CD14-positive monocyte (primary cell): Measurements from ENCODE around the gene ZRANB3. TPM values are rescaled to one million over a fixed set of nuclear protein-coding genes. Genes with fewer than 3 reads are reported as not detected.
"Not testable (repeated sequence)": the region's sequence is repeated elsewhere in the genome, so short reads cannot be mapped to it uniquely, and the experiment has no call there.

Experiments
- DNase-seq, 3 donors: peaks; one replicate each; pipeline ENCODE4 v3.0.0-alpha.2; 2011 to 2022
- H2AFZ ChIP-seq: 2 replicates; pipeline ENCODE4 v1.6.0; 2012; ENCODE audit warnings: mild to moderate bottlenecking, low read depth, low read length, inconsistent platforms; ENCODE audit not compliant: insufficient read depth, poor library complexity, severe bottlenecking
- H3K27ac ChIP-seq, 2 donors: 1 replicate in 1 of 2; 2 replicates in 1 of 2; pipeline ENCODE4 v1.5.1; 2012 to 2013; ENCODE audit warnings: low read length in 2 of 2, control low read depth in 1 of 2, inconsistent platforms in 1 of 2, low read depth in 1 of 2, mild to moderate bottlenecking in 1 of 2
- H3K27me3 ChIP-seq, 2 donors: one replicate each; pipeline versions ENCODE4 v1.6.0 to v1.6.1; 2011 to 2013; ENCODE audit warnings: low read length in 2 of 2; ENCODE audit not compliant: control insufficient read depth in 2 of 2, insufficient read depth in 2 of 2
- H3K36me3 ChIP-seq, 2 donors: replicated peaks in 1 of 2; 1 replicate in 1 of 2; 2 replicates in 1 of 2; pipeline versions ENCODE4 v1.5.1 to v1.6.1; 2012 to 2013; ENCODE audit warnings: low read length in 2 of 2, control low read depth in 1 of 2, inconsistent platforms in 1 of 2, mild to moderate bottlenecking in 1 of 2; ENCODE audit not compliant: insufficient read depth in 2 of 2, control insufficient read depth in 1 of 2
- H3K4me1 ChIP-seq, 2 donors: 1 replicate in 1 of 2; 2 replicates in 1 of 2; pipeline versions ENCODE4 v1.5.1 to v1.6.1; 2012 to 2013; ENCODE audit warnings: low read length in 2 of 2, control low read depth in 1 of 2, inconsistent platforms in 1 of 2, mild to moderate bottlenecking in 1 of 2, moderate library complexity in 1 of 2; ENCODE audit not compliant: insufficient read depth in 2 of 2, control insufficient read depth in 1 of 2
- H3K4me2 ChIP-seq: replicated peaks from 2 replicates; pipeline ENCODE3; 2012; ENCODE audit warnings: low read length, moderate library complexity, mild to moderate bottlenecking; ENCODE audit not compliant: poor library complexity, severe bottlenecking; ENCODE audit errors: extremely low read depth
- H3K4me3 ChIP-seq, 3 experiments: fragments of 200-600 bp in 1 of 3; sonication (generic) in 1 of 3; replicated peaks in 1 of 3; 1 replicate in 2 of 3; 2 replicates in 1 of 3; pipeline ENCODE4 v1.5.1; 2011 to 2013; ENCODE audit warnings: low read length in 3 of 3, mild to moderate bottlenecking in 3 of 3, control low read depth in 2 of 3, low read depth in 2 of 3, inconsistent platforms in 1 of 3, moderate library complexity in 1 of 3
- H3K79me2 ChIP-seq: 2 replicates; pipeline ENCODE4 v1.6.0; 2012; ENCODE audit warnings: mild to moderate bottlenecking, control low read depth, inconsistent platforms, low read length, moderate library complexity; ENCODE audit not compliant: insufficient read depth
- H3K9ac ChIP-seq: 2 replicates; pipeline ENCODE4 v1.6.0; 2017; ENCODE audit warnings: low read length, mild to moderate bottlenecking; ENCODE audit not compliant: insufficient read depth, poor library complexity, severe bottlenecking
- H3K9me3 ChIP-seq, 2 donors: replicated peaks in 1 of 2; 1 replicate in 1 of 2; 2 replicates in 1 of 2; pipeline versions ENCODE4 v1.5.1 to v1.6.1; 2012 to 2013; ENCODE audit warnings: low read length in 2 of 2, control low read depth in 1 of 2; ENCODE audit not compliant: control insufficient read depth in 1 of 2, insufficient read depth in 1 of 2
- H4K20me1 ChIP-seq: 2 replicates; pipeline ENCODE4 v1.6.0; 2012; ENCODE audit warnings: mild to moderate bottlenecking, low read length, control low read depth, moderate library complexity; ENCODE audit not compliant: insufficient read depth
- H3K27ac Mint-ChIP-seq, 7 donors: one replicate each; pipeline ENCODE4 v1.8.0; 2020; ENCODE audit warnings: mild to moderate bottlenecking in 7 of 7, mixed read lengths in 7 of 7, moderate library complexity in 6 of 7, inconsistent platforms in 2 of 7
- H3K27me3 Mint-ChIP-seq, 3 donors: one replicate each; pipeline ENCODE4 v1.8.0; 2021 to 2022; ENCODE audit warnings: low read depth in 3 of 3, mild to moderate bottlenecking in 3 of 3, mixed read lengths in 3 of 3, moderate library complexity in 3 of 3, inconsistent platforms in 1 of 3
- H3K36me3 Mint-ChIP-seq, 2 donors: one replicate each; pipeline ENCODE4 v1.8.0; 2020; ENCODE audit warnings: mixed read lengths in 2 of 2, inconsistent platforms in 1 of 2, mild to moderate bottlenecking in 1 of 2
- H3K4me1 Mint-ChIP-seq: one replicate; pipeline ENCODE4 v1.8.0; 2020; ENCODE audit warnings: mild to moderate bottlenecking, mixed read lengths
- H3K4me3 Mint-ChIP-seq, 2 donors: one replicate each; pipeline ENCODE4 v1.8.0; 2020; ENCODE audit warnings: mild to moderate bottlenecking in 2 of 2, mixed read lengths in 2 of 2, moderate library complexity in 1 of 2
- H3K9me3 Mint-ChIP-seq, 7 donors: one replicate each; pipeline ENCODE4 v1.8.0; 2020 to 2022; ENCODE audit warnings: mixed read lengths in 7 of 7, mild to moderate bottlenecking in 6 of 7, moderate library complexity in 6 of 7, inconsistent platforms in 2 of 7
- WGBS: methylation state at CpG from one replicate; pipeline ENCODE4 v1.1.5; 2013; ENCODE audit warnings: missing lambda C conversion rate; ENCODE audit not compliant: insufficient coverage; 5-methylcytosine and 5-hydroxymethylcytosine counted together
- intact Hi-C, 2 donors: fragments of 100-400 bp; cut with micrococcal nuclease; formaldehyde crosslinking; loops; one replicate each; pipeline versions ENCODE4 v1.15.0 to v1.15.1; 2023
- polyA plus RNA-seq, 3 donors: library from polyadenylated mRNA; depleted of rRNA in 1 of 3; unstranded in 2 of 3; stranded (reverse) in 1 of 3; fragments of 300-500 nt in 2 of 3; fragments of >200 nt in 1 of 3; fragmentation: Illumina TruSeq in 2 of 3; gene quantifications; 1 replicate in 2 of 3; 2 replicates in 1 of 3; pipeline ENCODE4 v1.2.3, GENCODE V29; 2012 to 2021
- TF ChIP-seq, protein P1 (sequence below): fragments of 200-600 bp; IDR thresholded peaks from one replicate; pipeline ENCODE4 v1.8.0; 2022; ENCODE audit warnings: antibody characterized with exemption, mild to moderate bottlenecking

ZRANB3 gene
- polyA plus RNA-seq, 3 donors: 0.47 to 3.5 (median 0.64) TPM

DNA sequence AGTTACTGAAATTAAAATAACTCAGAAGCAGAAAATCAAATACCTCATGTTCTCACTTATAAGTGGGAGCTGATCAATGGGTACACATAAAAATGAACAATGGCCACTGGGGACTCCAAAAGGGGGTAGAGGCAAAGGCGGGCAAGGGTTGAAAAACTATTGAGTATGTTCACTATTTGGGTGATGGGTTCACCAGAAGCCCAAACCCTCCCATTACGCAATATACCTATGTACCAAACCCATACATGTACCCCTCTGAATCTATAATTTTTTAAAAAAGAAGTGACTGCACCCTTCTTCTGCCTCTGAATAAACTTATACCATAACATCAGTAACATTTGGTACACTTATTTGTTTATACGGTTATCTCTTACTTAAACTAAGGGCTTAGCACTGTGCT is 119.4 kb downstream of the ZRANB3 start:
- no peak overlapping the region for H3K27ac Mint-ChIP-seq
- Histone ChIP-seq H3K27me3 (no peaks in the 10 kb centered on the region), H3K9ac (no peak overlapping the region), H3K4me3 (no peak overlapping the region), H3K27ac (no peak overlapping the region), H3K4me2 (no peak overlapping the region), H3K79me2 (no peaks in the 10 kb centered on the region), H3K36me3 (no peaks in the 10 kb centered on the region), H4K20me1 (no peaks in the 10 kb centered on the region), H3K9me3 (peaks cover 0 to 3% of the 10 kb centered on the region in 2 donors), H2AFZ (no peak overlapping the region), H3K4me1 (no peaks in the 10 kb centered on the region)
- no peaks in the 10 kb centered on the region for H3K4me1 Mint-ChIP-seq
- TF ChIP-seq, protein P1, sequence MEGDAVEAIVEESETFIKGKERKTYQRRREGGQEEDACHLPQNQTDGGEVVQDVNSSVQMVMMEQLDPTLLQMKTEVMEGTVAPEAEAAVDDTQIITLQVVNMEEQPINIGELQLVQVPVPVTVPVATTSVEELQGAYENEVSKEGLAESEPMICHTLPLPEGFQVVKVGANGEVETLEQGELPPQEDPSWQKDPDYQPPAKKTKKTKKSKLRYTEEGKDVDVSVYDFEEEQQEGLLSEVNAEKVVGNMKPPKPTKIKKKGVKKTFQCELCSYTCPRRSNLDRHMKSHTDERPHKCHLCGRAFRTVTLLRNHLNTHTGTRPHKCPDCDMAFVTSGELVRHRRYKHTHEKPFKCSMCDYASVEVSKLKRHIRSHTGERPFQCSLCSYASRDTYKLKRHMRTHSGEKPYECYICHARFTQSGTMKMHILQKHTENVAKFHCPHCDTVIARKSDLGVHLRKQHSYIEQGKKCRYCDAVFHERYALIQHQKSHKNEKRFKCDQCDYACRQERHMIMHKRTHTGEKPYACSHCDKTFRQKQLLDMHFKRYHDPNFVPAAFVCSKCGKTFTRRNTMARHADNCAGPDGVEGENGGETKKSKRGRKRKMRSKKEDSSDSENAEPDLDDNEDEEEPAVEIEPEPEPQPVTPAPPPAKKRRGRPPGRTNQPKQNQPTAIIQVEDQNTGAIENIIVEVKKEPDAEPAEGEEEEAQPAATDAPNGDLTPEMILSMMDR: no peak
- H3K27me3 Mint-ChIP-seq: no peaks in the 10 kb centered on the region
- DNase-seq: no peak
- WGBS: no CpG with 5 or more reads among the region's 3 CpGs
- no peaks in the 10 kb centered on the region for H3K36me3 Mint-ChIP-seq
- intact Hi-C loops: no loop called here
- H3K4me3 Mint-ChIP-seq: no peak overlapping the region
- H3K9me3 Mint-ChIP-seq: peaks cover 3 to 19% (median 9%) of the 10 kb centered on the region in 7 donors

DNA sequence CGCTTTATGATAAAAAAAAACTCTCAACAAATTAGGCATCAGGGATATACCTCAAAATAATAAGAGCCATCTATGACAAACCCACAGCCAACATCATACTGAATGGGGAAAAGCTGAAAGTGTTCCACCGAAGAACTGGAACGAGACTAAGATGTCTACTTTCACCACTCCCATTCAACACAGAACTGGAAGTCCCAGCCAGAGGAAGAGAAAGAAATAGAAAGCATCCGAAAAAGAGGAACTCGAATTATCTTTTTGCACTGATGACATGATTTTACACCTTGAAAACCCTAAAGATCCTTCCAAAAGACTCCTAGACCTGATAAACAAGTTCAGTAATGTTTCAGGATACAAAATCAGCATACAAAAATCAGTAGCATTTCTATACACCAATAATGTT is 121.6 kb downstream of the ZRANB3 start:
- TF ChIP-seq, protein P1: no peak
- H3K36me3 ChIP-seq: no peaks in the 10 kb centered on the region
- no CpG with 5 or more reads among the region's 5 CpGs for WGBS
- Mint-ChIP-seq H3K27ac (no peak overlapping the region), H3K4me3 (no peak overlapping the region), H3K9me3 (peaks cover 9 to 29% (median 21%) of the 10 kb centered on the region in 7 donors), H3K27me3 (no peaks in the 10 kb centered on the region), H3K36me3 (no peaks in the 10 kb centered on the region), H3K4me1 (no peaks in the 10 kb centered on the region)
- H3K27ac ChIP-seq: no peak overlapping the region
- H3K9ac ChIP-seq: no peak overlapping the region
- H3K79me2 ChIP-seq: no peaks in the 10 kb centered on the region
- no peaks in the 10 kb centered on the region for H3K27me3 ChIP-seq
- H3K4me2 ChIP-seq: no peak overlapping the region
- peaks cover 0 to 3% of the 10 kb centered on the region in 2 donors for H3K9me3 ChIP-seq
- H3K4me3 ChIP-seq: no peak overlapping the region
- no peaks in the 10 kb centered on the region for H3K4me1 ChIP-seq
- DNase-seq: no peak
- H4K20me1 ChIP-seq: no peaks in the 10 kb centered on the region
- intact Hi-C loops: no loop called here
- no peak overlapping the region for H2AFZ ChIP-seq

DNA sequence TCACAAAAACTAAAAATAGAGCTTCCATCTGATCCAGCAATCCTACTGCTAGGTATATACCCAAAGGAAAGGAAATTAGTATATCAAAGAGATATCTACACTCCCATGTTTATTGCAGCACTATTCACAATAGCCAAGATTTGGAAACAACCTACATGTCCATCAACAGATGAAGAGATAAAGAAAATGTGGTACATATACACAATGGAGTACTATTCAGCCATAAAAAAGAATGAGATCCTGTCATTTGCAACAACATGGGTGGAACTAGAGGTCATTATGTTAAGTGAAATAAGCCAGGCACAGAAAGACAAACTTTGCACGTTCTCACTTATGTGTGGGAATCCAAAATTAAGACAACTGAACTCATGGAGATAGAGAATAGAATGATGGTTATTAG is 134.8 kb downstream of the ZRANB3 start:
- H3K27me3 ChIP-seq, H3K27me3 Mint-ChIP-seq, H3K4me3 ChIP-seq, H3K4me3 Mint-ChIP-seq, H3K9ac ChIP-seq, H3K36me3 ChIP-seq, intact Hi-C loops, H3K4me1 ChIP-seq, H3K4me2 ChIP-seq, H3K27ac Mint-ChIP-seq, H3K36me3 Mint-ChIP-seq, H4K20me1 ChIP-seq, H2AFZ ChIP-seq, DNase-seq, H3K9me3 ChIP-seq, H3K4me1 Mint-ChIP-seq, H3K79me2 ChIP-seq, H3K27ac ChIP-seq: not testable (repeated sequence)
- WGBS: 89% methylated on average over 1 of the region's 1 CpG
- peaks cover 2 to 21% (median 7%) of the 10 kb centered on the region in 7 donors for H3K9me3 Mint-ChIP-seq
